GM18870 (cell line): Measurements from ENCODE around the gene TXNDC5.

Experiments
- ATAC-seq: cut with Tn5 transposase; IDR thresholded peaks from one replicate; pipeline ENCODE4 v1.9.1; 2021; ENCODE audit warnings: moderate library complexity; ENCODE audit not compliant: unreplicated experiment

Gene TXNDC5

GRCh38 chr6:7868926-7869325 lies 41.7 kb downstream of the TXNDC5 start:
- no peak for ATAC-seq

- no peak for ATAC-seq
These were observed 44.1 kb downstream of the TXNDC5 start for GRCh38 chr6:7866526-7866925.

GRCh38 chr6:7865781-7866180 lies 44.8 kb downstream of the TXNDC5 start:
- no peak for ATAC-seq

- no peak for ATAC-seq
These were observed 51.0 kb downstream of the TXNDC5 start for GRCh38 chr6:7859591-7859990.

GRCh38 chr6:7851780-7852179 lies 58.8 kb downstream of the TXNDC5 start:
- ATAC-seq = no peak

- ATAC-seq = no peak
These were observed 62.4 kb downstream of the TXNDC5 start for GRCh38 chr6:7848229-7848628.

- ATAC-seq = no peak
These were observed 63.4 kb downstream of the TXNDC5 start for GRCh38 chr6:7846966-7847818.

- no peak for ATAC-seq
These were observed 68.7 kb downstream of the TXNDC5 start for GRCh38 chr6:7841781-7842468.

GRCh38 chr6:7836371-7837026 lies 74.1 kb downstream of the TXNDC5 start:
- no peak for ATAC-seq

GRCh38 chr6:7833751-7834070 lies 76.9 kb downstream of the TXNDC5 start:
- no peak for ATAC-seq

- ATAC-seq = no peak
These were observed 77.5 kb downstream of the TXNDC5 start for GRCh38 chr6:7832904-7833750.
